ENCODE results near the gene CAPN10. TPM values are rescaled to one million over a fixed set of nuclear protein-coding genes. Genes with fewer than 3 reads are reported as not detected.
"Not testable (repeated sequence)": the region's sequence is repeated elsewhere in the genome, so short reads cannot be mapped to it uniquely, and the experiment has no call there.

The CAPN10 gene
- 10 to 100 TPM; 20.5 to 41.1 (median 20.8) TPM for polyA plus RNA-seq (ENCODE audit: insufficient read length in 4 of 4)

- DNase-seq (ENCODE audit: low read depth in 4 of 4, low spot score in 3 of 4), result peak; percentile 83 to 91 (median 90)
Measured at GRCh38 chr2:240586198-240586918, at the start of gene CAPN10. Gene CAPN10 (plus strand): TSS chr2:240586734. CDS start chr2:240586912, 178 bp downstream.

- no peak for DNase-seq (ENCODE audit: low read depth in 4 of 4, low spot score in 3 of 4)
Measured at GRCh38 chr2:240538031-240538780, 48.3 kb upstream of the CAPN10 start.

DNA sequence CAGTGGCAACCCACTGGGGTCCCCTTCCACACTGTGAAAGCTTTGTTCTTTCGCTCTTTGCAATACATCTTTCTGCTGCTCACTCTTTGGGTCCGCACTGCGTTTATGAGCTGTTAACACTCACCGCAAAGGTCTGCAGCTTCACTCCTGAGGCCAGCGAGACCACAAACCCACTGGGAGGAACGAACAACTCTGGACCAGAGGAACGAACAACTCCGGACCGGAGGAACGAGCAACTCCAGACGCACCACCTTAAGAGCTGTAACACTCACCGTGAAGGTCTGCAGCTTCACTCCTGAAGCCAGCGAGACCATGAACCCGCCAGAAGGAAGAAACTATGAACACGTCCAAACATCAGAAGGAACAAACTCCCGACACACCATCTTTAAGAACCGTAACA lies 47.4 kb upstream of the CAPN10 start:
- not testable (repeated sequence) for DNase-seq (ENCODE audit: low read depth in 4 of 4, low spot score in 3 of 4)

DNA sequence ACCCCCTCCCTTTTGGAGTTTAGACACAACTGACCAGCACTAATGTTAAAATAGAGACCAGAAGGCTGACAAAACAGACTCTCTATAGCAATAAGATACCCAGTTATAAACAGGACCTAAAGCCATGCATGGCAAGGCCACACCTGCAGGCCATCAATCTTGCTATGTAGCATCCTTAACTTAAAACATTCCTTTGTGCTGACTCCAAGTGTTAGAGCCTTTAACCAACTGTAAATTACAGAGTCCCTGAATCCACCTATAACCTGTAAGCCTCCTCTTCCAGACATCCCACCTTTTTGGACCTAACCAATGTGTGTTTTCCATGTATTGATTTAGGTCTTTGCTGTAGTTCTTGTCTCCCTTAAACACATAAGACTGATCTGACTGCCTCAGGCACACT lies 46.6 kb upstream of the CAPN10 start:
- no peak for DNase-seq (ENCODE audit: low read depth in 4 of 4, low spot score in 3 of 4)

GRCh38 chr2:240551288-240551687 lies 35.2 kb upstream of the CAPN10 start:
- DNase-seq (ENCODE audit: low read depth in 4 of 4, low spot score in 3 of 4), result no peak

DNA sequence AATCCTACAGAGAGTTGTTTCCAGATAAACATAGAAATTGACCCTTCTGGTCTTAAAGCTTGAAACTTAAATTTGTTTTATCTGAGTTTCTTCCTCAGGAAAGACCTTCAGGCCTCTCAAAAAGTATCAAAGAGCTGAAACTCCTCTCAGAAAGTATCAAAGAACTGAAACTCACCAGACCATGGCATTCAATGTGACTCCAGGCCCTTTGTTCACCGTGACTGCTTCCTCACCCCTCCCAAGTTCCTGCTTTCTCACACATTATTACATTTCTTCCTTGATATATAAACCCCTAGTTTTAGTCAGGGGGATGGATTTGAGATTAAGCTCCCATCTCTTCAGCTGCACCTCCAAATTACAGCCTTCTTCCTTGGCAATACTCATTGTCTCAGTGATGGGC lies 34.7 kb upstream of the CAPN10 start:
- no peak for DNase-seq (ENCODE audit: low read depth in 4 of 4, low spot score in 3 of 4)

GRCh38 chr2:240553956-240554480 lies 32.5 kb upstream of the CAPN10 start:
- no peak for DNase-seq (ENCODE audit: low read depth in 4 of 4, low spot score in 3 of 4)

DNA sequence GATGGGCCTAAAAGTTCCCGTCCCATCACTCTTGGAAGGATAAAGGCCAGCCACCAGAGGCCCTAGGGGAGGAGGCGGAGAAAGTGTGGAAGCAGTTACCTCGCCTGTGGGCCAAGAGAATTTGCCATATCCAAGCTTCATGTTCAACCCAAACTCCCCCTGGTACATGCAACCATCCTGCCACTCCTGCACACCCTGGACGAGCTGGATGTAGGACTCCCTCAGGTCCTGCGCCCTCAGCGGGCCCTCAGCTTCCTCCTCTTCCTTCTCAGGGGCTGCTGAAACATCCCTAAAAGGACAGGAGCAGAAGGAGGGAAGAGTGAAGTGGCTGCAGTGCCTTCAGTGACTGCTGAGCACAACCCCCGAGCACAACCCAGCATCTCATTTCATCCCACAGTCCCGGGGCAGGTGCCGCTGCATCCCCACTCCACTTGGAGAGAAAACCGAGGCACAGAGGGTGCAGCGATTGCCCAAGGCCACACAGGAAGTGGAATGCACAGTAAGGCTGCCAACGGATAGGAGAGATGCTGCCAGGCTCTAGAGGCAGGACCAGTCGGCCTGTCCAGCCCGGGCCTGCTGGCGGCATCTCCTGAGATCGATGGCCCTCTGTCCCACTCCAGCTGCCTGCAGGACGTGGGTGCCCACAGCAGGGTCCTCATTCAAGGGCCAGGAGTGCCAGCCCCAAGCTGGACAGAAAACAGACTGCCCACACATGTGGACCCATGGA lies 31.6 kb upstream of the CAPN10 start:
- DNase-seq (ENCODE audit: low read depth in 4 of 4, low spot score in 3 of 4), result no peak

DNA sequence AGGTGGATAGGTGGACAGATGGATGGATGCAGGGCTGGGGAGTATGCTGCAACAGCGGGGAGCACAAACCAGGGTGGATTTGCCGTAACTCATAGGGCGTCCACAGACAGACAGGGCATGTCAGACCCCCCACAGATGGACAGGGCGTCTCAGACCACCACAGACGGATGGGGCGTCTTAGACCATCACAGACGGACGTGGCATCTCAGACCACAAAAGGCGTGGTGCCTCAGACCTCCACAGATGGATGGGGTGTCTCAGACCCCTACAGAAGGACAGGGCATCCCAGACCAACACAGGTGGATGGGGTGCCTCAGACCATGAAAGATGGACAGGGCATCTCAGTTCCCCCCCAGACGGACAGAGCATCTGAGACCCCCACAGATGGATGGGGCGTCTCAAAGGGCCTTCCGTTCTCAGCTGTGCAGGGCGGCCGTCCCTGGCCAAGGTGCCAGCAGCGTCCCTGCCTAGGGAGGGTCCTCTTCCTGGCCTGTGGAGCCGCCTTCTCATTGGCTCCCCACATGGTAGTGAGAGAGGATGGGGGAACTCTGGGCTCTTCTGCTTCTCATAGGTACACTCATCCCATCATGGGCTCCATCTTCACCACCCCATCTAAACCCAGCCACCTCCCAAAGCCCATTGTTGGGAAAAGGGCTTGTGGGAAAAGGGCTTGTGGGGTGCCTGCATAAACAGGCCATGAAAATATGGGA lies 30.8 kb upstream of the CAPN10 start:
- no peak for DNase-seq (ENCODE audit: low read depth in 4 of 4, low spot score in 3 of 4)

GRCh38 chr2:240556553-240557100 lies 29.9 kb upstream of the CAPN10 start:
- no peak for DNase-seq (ENCODE audit: low read depth in 4 of 4, low spot score in 3 of 4)

DNA sequence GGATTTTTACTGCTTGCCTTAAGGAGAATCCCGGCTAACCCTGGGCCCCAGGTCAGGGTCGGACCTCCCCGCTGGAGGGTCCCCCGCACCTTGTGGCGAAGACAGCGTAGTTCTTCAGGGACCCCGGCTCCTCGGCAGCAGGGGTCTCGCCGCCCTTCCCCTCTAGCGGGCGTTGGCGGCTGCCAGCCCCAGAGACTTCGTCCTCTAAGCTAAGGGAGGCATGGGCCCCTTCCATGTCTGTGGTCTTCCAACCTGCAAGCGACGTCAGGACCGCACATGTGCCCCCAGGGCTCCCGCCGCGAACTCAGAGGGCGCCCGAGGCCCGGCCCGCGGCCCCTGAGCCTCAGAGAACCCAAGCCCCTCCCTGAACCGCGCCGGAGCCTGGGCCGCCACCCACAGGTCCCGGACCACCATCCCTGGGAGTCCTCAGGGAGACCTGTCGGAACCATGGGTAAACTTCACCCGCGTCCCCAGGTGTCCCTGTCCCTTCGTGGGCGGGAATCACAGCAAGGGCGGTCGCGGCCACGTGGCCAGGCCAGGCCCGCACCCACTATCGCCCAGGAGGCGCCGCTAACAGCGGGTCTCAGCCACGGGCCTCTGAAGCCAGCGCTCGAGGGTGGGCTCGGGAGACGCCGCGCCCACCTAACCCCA lies 29.3 kb upstream of the CAPN10 start:
- no peak for DNase-seq (ENCODE audit: low read depth in 4 of 4, low spot score in 3 of 4)

GRCh38 chr2:240557808-240558207 lies 28.7 kb upstream of the CAPN10 start, which contains the start of gene ANKMY1:
Gene ANKMY1 (minus strand): TSS chr2:240557988. CDS start chr2:240557335, 653 bp downstream.
- no peak for DNase-seq (ENCODE audit: low read depth in 4 of 4, low spot score in 3 of 4)

DNA sequence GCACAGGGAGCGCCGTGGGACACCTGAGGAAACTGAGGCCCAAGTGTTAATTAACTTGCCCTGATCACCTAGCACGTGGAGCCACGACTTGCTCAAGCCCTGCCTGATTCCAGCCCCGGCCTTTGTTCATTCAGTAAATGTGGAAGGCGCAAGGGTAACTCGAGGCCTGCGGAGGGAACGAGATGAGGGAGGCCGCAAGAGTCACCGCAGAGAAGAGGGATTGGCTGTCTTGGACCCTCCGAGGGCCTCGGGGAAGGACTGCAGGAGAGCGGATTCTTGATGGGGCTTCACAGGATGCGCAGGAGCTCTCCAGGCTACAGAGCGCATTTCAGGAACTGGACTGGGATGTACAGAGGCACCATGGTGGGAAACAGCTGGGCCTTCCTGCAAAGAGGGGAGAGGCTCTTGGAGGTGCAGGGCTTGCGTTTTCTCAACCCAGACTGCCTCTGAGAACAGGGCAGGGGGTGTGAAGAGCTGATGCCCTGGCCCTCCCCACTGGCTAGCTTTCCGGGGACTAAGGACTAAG lies 28.2 kb upstream of the CAPN10 start:
- DNase-seq (ENCODE audit: low read depth in 4 of 4, low spot score in 3 of 4), result no peak

DNA sequence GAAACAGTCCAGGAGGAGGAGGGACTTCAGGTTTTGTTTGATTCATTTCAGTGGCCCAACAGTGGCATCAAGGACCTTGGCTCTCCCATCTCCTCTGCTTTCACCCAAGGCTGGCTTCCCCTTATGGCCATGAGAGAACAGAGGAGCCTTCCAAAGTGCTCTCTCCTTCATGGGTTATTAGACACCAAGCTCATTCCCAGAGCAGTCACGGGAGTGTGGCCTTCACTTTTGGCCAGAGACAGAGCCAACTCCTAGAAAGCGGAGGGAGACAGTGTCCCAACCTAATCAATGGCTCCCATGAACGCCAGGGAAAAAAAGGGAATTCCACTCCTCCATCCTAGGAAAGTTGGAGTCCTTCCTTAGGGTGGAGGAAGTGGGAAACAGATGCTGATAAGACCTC lies 27.2 kb upstream of the CAPN10 start:
- no peak for DNase-seq (ENCODE audit: low read depth in 4 of 4, low spot score in 3 of 4)

GRCh38 chr2:240560084-240560479 lies 26.5 kb upstream of the CAPN10 start, which contains the start of gene DUSP28:
Gene DUSP28 (plus strand): TSS chr2:240560357. CDS start chr2:240560685, 328 bp downstream.
- DNase-seq (ENCODE audit: low read depth in 4 of 4, low spot score in 3 of 4), result peak in 1 of 4 donors; percentile 68

DNA sequence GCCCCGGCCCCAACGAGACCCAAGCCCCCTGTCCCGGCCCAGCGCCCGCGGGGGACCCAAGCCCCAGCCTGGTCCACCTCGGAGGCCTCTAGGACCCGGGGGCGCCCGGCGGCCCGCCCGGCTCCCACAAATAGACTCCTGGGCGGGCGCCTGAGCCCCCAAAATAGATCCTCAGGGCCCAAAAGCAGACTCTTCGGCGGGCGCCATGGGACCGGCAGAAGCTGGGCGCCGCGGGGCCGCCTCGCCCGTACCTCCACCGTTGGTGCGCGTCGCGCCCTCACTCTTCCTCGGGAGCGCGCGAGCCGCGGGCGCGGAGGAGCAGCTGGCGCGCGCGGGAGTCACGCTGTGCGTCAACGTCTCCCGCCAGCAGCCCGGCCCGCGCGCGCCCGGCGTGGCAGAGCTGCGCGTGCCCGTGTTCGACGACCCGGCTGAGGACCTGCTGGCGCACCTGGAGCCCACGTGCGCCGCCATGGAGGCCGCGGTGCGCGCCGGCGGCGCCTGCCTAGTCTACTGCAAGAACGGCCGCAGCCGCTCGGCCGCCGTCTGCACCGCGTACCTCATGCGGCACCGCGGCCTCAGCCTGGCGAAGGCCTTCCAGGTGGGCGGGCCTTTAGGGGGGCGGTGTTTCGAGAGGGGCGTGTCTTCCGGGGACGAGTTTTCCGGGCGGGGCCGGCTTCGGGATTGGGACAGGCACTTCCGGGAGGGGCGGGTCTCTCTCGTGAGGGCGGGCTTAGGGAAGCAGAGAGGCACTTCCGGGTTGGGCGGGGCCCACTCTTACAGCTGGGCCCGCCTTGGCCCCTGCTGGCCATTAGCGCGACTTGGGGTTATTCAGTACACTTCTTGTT lies 25.8 kb upstream of the CAPN10 start:
- DNase-seq (ENCODE audit: low read depth in 4 of 4, low spot score in 3 of 4), result peak; percentile 92 to 96 (median 96)

DNA sequence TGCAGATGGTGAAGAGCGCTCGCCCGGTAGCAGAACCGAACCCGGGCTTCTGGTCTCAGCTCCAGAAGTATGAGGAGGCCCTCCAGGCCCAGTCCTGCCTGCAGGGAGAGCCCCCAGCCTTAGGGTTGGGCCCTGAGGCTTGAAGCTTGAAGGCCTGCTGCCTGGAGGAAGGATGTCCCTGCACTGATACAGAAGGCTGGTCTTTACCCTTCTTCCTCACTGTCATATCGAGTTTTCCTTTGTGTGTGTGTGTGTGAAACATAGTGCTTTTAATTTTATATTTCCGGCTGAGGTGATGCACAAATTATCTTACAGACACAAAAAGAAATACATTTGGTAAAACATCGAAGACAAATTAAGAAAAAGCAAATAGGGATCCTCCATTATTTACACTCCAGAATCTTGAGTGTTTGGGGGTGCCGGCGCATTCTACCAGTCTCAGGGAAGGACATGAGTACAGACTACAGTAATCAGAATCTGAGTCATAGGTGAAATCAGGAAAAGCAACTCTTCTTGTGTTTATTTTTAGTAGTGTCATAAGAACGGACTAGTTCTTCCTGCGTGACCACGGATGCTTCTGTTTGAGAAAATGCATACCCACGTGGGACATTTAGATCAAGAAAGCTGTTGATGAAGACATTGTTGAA lies 25.1 kb upstream of the CAPN10 start:
- no peak for DNase-seq (ENCODE audit: low read depth in 4 of 4, low spot score in 3 of 4)

- DNase-seq (ENCODE audit: low read depth in 4 of 4, low spot score in 3 of 4), result not testable (repeated sequence)
Measured at GRCh38 chr2:240563231-240563630, 23.3 kb upstream of the CAPN10 start.

All from left renal pelvis (tissue), 4 donors.